GM19043 (cell line): ENCODE data around the gene VAC14.
"Not testable (repeated sequence)": the region's sequence is repeated elsewhere in the genome, so short reads cannot be mapped to it uniquely, and the experiment has no call there.

Experiments
- ATAC-seq: cut with Tn5 transposase; IDR thresholded peaks from one replicate; pipeline ENCODE4 v1.9.1; 2021; ENCODE audit warnings: low read depth; ENCODE audit not compliant: unreplicated experiment

VAC14 gene

DNA sequence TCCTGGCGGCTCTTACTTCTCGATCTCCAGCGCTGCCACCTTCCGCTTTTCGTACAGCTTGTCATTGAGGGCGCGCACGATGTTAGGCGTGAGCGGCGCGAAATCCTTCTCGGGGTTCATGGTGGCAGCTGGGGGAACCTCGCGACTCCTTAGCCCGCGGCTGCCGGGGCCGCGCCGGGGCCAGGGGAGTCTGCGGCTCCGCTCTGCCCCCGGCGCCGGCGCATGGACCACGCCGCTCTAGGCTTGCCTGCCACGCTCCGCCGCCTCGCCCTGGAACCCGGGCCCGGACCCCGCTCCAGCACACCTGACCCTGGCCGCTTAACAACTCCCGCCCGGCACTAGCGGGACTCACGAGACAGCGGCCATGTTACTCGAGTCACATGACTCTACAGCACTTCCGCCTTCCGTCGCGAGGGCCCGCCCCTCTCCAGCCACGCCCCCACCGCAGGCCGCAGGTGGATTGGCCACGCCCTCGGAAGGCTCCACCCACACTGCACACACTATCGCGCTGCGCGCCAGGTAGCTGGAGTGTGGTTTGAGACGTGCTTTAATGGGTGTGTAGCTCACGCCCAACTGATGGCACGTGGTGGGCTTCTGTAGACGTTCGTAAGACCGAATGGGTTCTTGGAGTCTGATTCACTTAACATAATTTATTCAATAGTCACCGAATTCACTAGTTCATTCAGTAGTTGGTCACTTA lies at the start of gene VAC14:
Gene VAC14, minus strand, starts transcription at position 378 of the 700 bp plus-strand sequence. Its CDS starts 258 bp downstream, at position 120.
- peak; percentile 99 for ATAC-seq

DNA sequence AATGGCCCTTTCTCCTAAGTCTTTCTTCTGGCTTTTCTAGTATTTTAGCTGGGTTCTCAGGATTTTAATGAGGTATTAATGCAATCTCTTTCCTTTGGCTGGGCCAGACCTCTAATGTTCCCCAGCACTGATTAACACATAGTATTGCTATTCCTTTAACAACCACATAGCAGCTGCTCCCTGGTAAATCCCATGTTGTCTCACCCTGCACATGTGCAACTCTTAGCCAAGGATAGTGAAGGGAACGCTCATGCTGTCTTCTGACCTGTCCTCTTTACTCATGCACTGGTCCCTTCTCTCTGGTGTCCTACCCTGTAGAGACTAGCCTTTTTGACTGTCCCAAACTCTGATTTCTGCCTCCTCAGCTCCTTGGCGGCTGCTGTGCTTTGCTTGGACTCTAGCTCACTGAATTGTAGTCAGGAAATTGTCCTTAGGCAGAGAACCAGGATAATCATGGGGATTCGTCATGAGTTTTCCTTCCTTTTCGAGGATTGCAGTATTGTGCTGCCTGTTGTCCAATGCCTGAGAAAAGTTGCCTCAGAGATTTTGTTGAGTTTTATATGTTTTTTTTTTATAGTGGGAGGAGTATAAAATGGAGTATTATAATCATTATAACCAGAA lies 22.6 kb upstream of the VAC14 start:
- ATAC-seq: not testable (repeated sequence)

DNA sequence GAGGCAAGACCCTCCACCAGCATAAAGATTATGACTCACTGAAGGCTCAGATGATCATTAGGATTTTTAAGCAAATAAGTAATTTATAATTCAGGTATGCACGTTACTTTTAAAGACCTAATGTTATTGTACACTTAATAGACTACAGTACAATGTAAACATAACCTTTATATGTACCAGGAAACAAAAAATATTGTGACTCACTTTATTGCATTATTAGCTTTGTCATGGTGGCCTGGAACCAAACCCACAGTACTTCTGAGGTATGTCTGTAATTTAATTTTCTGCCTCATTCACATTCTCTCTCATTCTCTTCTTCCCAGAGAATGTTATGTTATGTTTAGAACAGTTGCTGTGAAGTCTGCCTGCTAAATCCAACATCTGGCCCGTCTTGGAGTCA lies 21.8 kb upstream of the VAC14 start:
- not testable (repeated sequence) for ATAC-seq

GRCh38 chr16:70818088-70818487 lies 17.1 kb upstream of the VAC14 start:
- ATAC-seq: not testable (repeated sequence)

DNA sequence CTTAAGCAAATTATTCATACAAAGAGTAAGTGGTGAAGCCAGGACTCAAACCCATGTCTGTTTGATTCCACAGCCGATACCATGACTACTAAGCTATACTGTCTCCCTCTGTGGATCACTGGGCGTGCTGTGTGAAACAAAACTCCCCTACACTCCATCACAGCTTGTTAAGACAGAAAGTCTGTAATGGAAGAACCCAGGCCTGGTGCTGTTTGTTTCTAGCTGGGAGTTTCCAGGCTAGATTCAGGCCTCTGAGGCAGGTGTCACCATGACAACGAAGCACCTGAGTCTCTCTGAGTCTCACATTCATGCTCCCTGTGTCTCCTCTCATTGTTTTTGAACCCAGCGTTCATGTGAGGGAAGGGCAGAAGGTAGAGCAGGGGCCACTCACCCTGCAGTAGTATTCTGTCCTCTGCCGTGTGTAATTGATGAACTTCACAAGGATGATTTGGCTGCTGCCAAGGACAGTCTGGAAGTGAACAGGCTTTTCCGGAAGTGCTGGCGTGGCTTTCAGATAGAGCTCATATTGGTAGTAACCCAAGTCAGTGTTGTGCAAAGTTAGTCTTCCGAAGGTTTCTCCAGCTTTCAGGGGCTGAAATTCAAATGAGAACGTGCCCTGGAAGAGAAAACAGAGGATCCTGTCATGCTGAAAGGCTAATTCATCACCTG lies 8.6 kb upstream of the VAC14 start:
- ATAC-seq: no peak

DNA sequence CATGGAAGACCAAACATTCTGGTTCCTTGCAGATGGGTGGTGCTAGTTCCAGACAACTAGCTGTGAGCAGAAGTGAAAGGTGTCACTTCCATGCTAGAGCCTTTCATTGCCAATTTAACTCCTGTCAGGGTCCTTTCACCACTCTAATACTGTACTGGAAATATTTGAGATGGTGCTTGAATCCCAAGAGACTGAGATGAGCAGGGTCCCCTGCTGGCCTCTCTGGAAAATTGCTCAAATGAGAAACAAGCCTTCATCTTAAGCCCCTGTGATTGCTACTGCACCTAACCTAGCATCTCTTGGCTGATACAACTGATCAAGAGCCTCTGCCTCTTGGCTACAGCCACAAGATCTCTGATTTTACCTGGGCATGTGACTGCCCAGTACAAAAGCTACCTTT lies 7.4 kb upstream of the VAC14 start:
- ATAC-seq: no peak

GRCh38 chr16:70805787-70806186 lies 4.8 kb upstream of the VAC14 start:
- no peak for ATAC-seq

DNA sequence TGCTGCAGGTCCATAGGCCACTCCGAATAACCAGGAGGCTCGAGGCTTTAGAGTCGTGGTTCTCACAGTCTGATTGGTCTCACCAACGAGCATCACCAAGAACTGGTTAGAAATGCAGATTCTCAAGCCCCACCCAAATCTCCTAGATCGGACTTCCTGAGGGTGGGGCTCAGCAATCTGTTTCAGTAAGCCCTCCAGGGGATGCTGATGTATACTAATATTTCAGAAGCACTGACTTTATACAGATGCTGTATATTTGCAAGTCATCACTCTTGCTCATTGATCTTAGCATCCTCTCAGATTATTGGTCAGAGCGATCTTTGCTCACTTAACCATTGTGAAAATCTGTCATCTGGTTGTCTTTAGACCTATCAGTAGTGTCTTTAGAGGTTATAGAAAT lies 4.4 kb upstream of the VAC14 start:
- no peak for ATAC-seq

DNA sequence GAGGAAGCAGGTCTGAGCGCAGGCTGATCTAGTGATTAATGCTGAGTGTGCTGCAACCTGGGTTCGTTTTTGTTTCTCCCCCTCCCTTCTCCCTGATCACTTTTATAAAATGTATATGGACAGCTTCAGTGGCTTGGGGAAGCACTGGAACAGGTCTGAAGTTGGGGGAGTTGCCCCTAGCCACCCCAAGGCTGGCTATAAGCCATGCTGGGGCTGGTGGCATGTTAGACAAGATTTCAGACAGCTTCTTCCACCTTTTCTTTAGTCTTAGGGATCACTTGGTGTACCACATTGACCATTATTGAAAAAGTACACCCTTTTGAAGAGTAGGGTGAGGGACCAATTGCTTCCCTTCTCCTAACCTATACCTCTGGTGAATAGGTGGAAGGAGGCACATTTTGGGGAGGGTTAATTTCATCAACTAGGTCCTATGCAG lies 3.8 kb upstream of the VAC14 start:
- ATAC-seq: no peak

DNA sequence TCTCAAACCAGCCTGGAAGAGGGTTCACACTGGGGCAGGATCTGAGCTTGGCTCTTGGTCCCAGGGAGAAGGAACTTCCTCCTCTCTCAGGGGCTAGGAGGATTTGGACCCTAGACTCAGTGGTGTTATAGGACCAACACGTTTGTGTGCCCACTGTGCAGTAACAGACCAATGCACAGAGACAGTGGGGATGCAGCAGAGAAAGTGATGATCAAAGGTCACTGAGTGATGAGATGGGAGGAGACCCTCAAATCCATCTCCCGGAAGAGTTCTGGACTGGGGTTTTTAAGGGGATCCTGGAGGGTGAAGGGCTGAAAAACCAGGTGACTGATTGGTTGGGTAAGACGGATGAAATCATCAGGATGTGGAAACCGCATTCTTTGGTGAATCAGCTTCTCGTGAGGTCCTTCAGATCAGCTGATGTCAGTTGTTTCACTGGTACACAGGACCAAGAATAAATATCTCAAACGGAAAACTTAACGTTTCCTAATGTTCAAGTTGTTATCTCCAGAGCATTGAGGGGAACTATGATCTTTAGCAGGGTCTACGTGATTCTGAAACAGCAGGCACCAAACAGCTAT lies 3.3 kb upstream of the VAC14 start:
- ATAC-seq: no peak

- ATAC-seq: no peak
Measured at GRCh38 chr16:70803319-70803718, 2.4 kb upstream of the VAC14 start.

DNA sequence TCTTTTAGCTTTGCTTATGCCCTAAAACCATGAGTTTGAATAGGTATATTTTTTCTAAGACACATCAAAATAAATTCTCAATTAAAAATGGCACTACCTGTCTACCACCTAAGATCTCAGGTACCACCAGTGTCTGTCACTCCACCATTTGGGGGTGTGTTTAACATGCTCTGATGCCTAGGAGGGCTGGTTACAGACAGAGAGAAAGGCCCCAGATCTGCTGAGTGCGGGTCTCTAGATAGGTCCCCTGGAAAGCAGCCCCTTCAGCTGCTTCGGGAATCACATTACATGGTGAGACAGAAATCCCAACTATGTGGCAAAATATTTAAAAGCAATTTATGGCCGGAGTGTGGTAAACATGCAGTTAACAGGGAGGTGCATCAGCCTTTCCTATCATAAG lies 653 bp upstream of the VAC14 start:
- no peak for ATAC-seq

- ATAC-seq: no peak
Measured at GRCh38 chr16:70800311-70800710, 647 bp downstream of the VAC14 start.

DNA sequence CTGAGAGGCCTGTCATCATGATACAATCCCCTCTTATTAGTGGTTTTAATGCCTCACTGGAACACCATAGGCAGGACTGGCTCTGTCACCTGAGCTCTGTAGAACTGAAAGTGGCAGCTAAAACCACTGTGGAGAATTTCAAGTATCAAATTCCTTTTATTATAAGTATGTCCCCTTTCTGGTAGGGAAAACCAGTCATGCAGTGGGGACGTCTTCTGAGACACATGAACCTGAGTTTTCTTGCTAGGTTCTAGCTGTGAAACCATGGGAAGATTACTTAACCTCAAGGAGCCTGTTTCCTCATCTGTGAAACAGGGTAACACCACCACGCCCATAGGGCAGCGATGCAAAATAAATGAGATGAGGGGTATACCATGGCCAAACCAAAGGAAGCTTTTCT lies 4.7 kb downstream of the VAC14 start:
- ATAC-seq: no peak

GRCh38 chr16:70795296-70795912 lies 5.6 kb downstream of the VAC14 start:
- ATAC-seq: no peak

DNA sequence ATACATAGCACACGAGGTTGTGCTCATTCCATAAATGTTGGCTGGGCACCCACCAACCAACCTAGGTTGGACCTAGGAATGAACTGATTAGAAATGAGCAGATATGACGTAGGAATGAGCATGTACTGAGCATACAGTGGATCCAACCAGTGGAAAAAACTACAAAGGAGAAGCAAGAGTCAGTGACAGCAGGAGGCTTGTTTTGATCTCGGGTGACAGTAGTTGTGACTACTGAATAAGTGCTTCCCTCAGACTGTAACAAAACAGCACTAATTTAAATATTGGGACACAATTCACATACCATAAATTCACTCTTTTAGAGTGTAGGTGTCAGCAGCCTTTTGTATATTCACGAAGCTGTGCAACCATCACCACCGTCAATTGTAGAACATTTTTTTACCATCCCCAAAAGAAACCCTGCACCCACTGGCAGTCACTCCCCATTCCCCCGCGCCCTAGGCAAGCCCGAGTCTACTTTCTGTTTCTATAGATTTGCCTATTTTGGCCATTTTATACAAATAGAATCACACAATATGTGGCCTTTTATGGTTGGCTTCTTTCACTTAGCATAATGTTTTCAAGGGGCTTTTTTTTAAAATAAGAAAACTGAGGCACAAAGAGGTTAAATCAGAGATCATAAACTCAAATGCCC lies 7.0 kb downstream of the VAC14 start:
- ATAC-seq: no peak

DNA sequence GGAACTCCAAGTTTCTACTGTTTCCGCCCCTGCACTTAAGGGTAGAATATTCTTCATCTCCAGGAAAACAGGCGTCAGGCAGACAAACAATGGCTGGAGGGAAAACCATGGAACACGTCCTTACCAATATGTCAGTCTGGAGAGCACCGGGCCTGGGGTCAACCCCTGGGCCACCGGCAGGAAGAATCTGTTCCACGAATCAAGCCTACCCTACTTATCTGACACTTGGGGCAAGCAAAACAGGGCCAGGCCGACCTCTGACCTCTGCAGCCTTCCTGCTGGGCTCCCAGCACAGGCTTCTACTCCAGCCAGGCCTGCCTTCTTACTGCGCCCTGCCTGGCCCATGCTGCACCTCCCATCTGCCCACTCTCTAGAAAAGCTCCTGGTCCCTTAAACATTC lies 10.1 kb downstream of the VAC14 start:
- ATAC-seq: no peak

- no peak for ATAC-seq
Measured at GRCh38 chr16:70789595-70790447, 11.1 kb downstream of the VAC14 start.
